GM12878 (cell line): ENCODE data around the gene TTLL3. TPM values are rescaled to one million over a fixed set of nuclear protein-coding genes. Genes with fewer than 3 reads are reported as not detected.

Experiments used
- ATAC-seq: fragments of 200-7000 bp; cut with Tn5 transposase; 3 replicates; pipeline ENCODE4 v1.9.1; 2020; ENCODE audit warnings: mild to moderate bottlenecking, moderate library complexity
- BruUV-seq: library from RNA; stranded (reverse); fragments of 400-500 nt; replicated peaks from 2 replicates; lab custom pipeline; 2021; lab: Mats Ljungman, UMichigan
- CTCF ChIA-PET: fragments of 300-600 bp; sonication (Branson Sonifier 250); formaldehyde crosslinking; extraction: SDS; loops from one replicate; lab custom pipeline; 2021; ENCODE audit warnings: inconsistent platforms; lab: Yijun Ruan, JAX
- POLR2A ChIA-PET: fragments of 350-600 bp; formaldehyde crosslinking; extraction: SDS; loops from one replicate; lab custom pipeline; 2021; ENCODE audit warnings: inconsistent platforms; lab: Charles Lee
- RAD21 ChIA-PET: fragments of 300-600 bp; sonication (Branson Sonifier 250); formaldehyde crosslinking; loops from one replicate; lab custom pipeline; 2023; ENCODE audit warnings: antibody characterized with exemption; ENCODE audit not compliant: unreplicated experiment; lab: Charles Lee
- SMC1A ChIA-PET: fragments of 300-600 bp; sonication (Branson Sonifier 250); formaldehyde crosslinking; loops from one replicate; lab custom pipeline; 2023; ENCODE audit not compliant: unreplicated experiment, uncharacterized antibody; lab: Charles Lee
- DNase-seq: peaks from one replicate; pipeline ENCODE4 v3.0.0-alpha.2; 2011; ENCODE audit warnings: low read depth, low spot score
- FAIRE-seq: peaks from 3 replicates; lab custom pipeline; 2011; peaks lifted over from hg19 to GRCh38; lab: Jason Lieb, UNC
- H2AFZ ChIP-seq: 2 replicates; pipeline ENCODE4 v1.6.0; 2011; ENCODE audit warnings: low read depth, low read length, control low read depth; ENCODE audit not compliant: control insufficient read depth
- H3K27ac ChIP-seq: 2 replicates; pipeline ENCODE4 v1.5.1; 2011; ENCODE audit warnings: control low read depth; ENCODE audit not compliant: control insufficient read depth, insufficient read depth
- H3K27me3 ChIP-seq, 2 experiments: replicated peaks in 1 of 2; 2 replicates each; pipeline versions ENCODE4 v1.6.0 to v1.6.1; 2011; ENCODE audit warnings: low read length in 1 of 2; ENCODE audit not compliant: control insufficient read depth in 2 of 2, insufficient read depth in 2 of 2
- H3K36me3 ChIP-seq, 2 experiments: 2 replicates each; pipeline ENCODE4 v1.5.1; 2011; ENCODE audit warnings: low read length in 1 of 2; ENCODE audit not compliant: control insufficient read depth in 2 of 2, insufficient read depth in 2 of 2
- H3K4me1 ChIP-seq: 2 replicates; pipeline ENCODE4 v1.6.1; 2011; ENCODE audit warnings: mild to moderate bottlenecking, low read length, moderate library complexity, mixed read lengths; ENCODE audit not compliant: control insufficient read depth, insufficient read depth
- H3K4me2 ChIP-seq: 2 replicates; pipeline ENCODE4 v1.6.0; 2011; ENCODE audit warnings: control low read depth; ENCODE audit not compliant: control insufficient read depth, insufficient read depth
- H3K4me3 ChIP-seq: fragments of 200-600 bp; sonication (generic); 2 replicates; pipeline ENCODE4 v1.5.1; 2016
- H3K79me2 ChIP-seq: 2 replicates; pipeline ENCODE4 v1.6.0; 2011; ENCODE audit warnings: low read length; ENCODE audit not compliant: control insufficient read depth, insufficient read depth
- H3K9ac ChIP-seq: 2 replicates; pipeline ENCODE4 v1.8.0; 2011; ENCODE audit warnings: low read length, control low read depth, mixed read lengths; ENCODE audit not compliant: control insufficient read depth, insufficient read depth
- H3K9me3 ChIP-seq: replicated peaks from 3 replicates; pipeline ENCODE4 v1.5.1; 2011; ENCODE audit warnings: mild to moderate bottlenecking, low read length; ENCODE audit not compliant: control insufficient read depth, insufficient read depth
- H4K20me1 ChIP-seq: 2 replicates; pipeline ENCODE4 v1.6.0; 2011; ENCODE audit not compliant: control insufficient read depth, insufficient read depth
- ATF2 ChIP-seq: IDR thresholded peaks from 2 replicates; pipeline ENCODE4 v1.6.1; 2012; ENCODE audit warnings: low read length, inconsistent platforms
- BHLHE40 ChIP-seq, 2 experiments: fragments of 450-650 bp in 1 of 2; IDR thresholded peaks; 2 replicates each; pipeline ENCODE4 v1.6.1; 2011 to 2017; ENCODE audit warnings: low read depth in 2 of 2, borderline replicate concordance in 1 of 2, improper control_type of control experiment in 1 of 2, low read length in 1 of 2, mild to moderate bottlenecking in 1 of 2
- CUX1 ChIP-seq: IDR thresholded peaks from 2 replicates; pipeline ENCODE4 v1.6.1; 2012; ENCODE audit warnings: improper control_type of control experiment, low read depth, low read length; ENCODE audit not compliant: insufficient replicate concordance
- EP300 ChIP-seq, 2 experiments: fragments of 150-350 bp in 1 of 2; IDR thresholded peaks; 2 replicates each; pipeline ENCODE4 v1.6.1; 2011 to 2012; ENCODE audit warnings: low read depth in 2 of 2, low read length in 2 of 2, borderline replicate concordance in 1 of 2, improper control_type of control experiment in 1 of 2, inconsistent platforms in 1 of 2; ENCODE audit not compliant: control insufficient read depth in 1 of 2
- FOS ChIP-seq: IDR thresholded peaks from 3 replicates; pipeline ENCODE4 v1.6.1; 2011; ENCODE audit warnings: borderline replicate concordance; ENCODE audit not compliant: insufficient read length; ENCODE audit errors: extremely low read depth
- GABPA ChIP-seq: IDR thresholded peaks from 2 replicates; pipeline ENCODE4 v1.6.1; 2014; ENCODE audit warnings: antibody characterized with exemption, low read depth, mild to moderate bottlenecking, inconsistent platforms
- NFXL1 ChIP-seq: fragments of 450-650 bp; IDR thresholded peaks from 2 replicates; pipeline ENCODE4 v1.6.1; 2017; ENCODE audit warnings: antibody characterized with exemption, mild to moderate bottlenecking, borderline replicate concordance
- PAX5 ChIP-seq: IDR thresholded peaks from 2 replicates; pipeline ENCODE4 v1.6.1; 2011; ENCODE audit warnings: low read depth, low read length, borderline replicate concordance
- TCF3 ChIP-seq: IDR thresholded peaks from 2 replicates; pipeline ENCODE4 v1.6.1; 2012; ENCODE audit warnings: low read depth, mild to moderate bottlenecking, low read length, borderline replicate concordance; ENCODE audit not compliant: insufficient read depth
- ZNF207 ChIP-seq: fragments of 450-650 bp; IDR thresholded peaks from 2 replicates; pipeline ENCODE4 v1.6.1; 2014; ENCODE audit warnings: antibody characterized with exemption, mild to moderate bottlenecking, borderline replicate concordance
- ZZZ3 ChIP-seq: IDR thresholded peaks from 2 replicates; pipeline ENCODE4 v1.6.1; 2011; ENCODE audit warnings: low read depth; ENCODE audit not compliant: control insufficient read depth, insufficient read length
- WGBS: methylation state at CpG from one replicate; pipeline ENCODE4 v1.1.6; 2016; ENCODE audit warnings: low lambda C conversion rate; ENCODE audit not compliant: insufficient replicate concordance, insufficient coverage; ENCODE audit errors: missing lambda C conversion rate; 5-methylcytosine and 5-hydroxymethylcytosine counted together
- in situ Hi-C: fragments of 300-500 bp; cut with MboI; formaldehyde crosslinking; loops from 9 replicates; pipeline ENCODE4 v1.14.3; 2018; ENCODE audit warnings: mixed read lengths
- intact Hi-C: fragments of 100-400 bp; cut with micrococcal nuclease; formaldehyde crosslinking; loops from one replicate; pipeline ENCODE4 v1.14.2; 2022; ENCODE audit not compliant: unreplicated experiment
- polyA plus RNA-seq, 11 experiments: library from polyadenylated mRNA; depleted of rRNA in 4 of 11; unstranded in 6 of 11; stranded (reverse) in 5 of 11; fragments of >200 nt; fragmentation: Nextera tagmentation in 4 of 11; fragmentation: Illumina TruSeq in 1 of 11; extraction: Ambion mirVana in 4 of 11; extraction: Trizol in 1 of 11; gene quantifications; 1 replicate in 1 of 11; 2 replicates in 10 of 11; pipeline versions ENCODE4 v1.2.1 to v1.2.3, GENCODE V29; 2011 to 2016; ENCODE audit warnings: inconsistent platforms in 2 of 11, missing spikeins in 2 of 11, low read depth in 1 of 11
- total RNA-seq, 4 experiments: library from RNA; depleted of rRNA in 3 of 4; stranded (reverse); fragments of >200 nt in 3 of 4; fragmentation: Illumina TruSeq in 1 of 4; extraction: Trizol in 1 of 4; gene quantifications; 2 replicates each; pipeline versions ENCODE4 v1.2.1 to v1.2.3, GENCODE V29; 2013 to 2021

Gene TTLL3
- total and polyA plus RNA-seq, 10 of the 15 experiments (the other 5 are each of a cell fraction or from before 2014, with no cell fraction given): 4.2 to 51.3 (median 18.9) TPM

GRCh38 chr3:9831253-9831652 is 21.2 kb downstream of the TTLL3 start:
- SMC1A ChIA-PET: interaction anchor here (0.6 to 1.1 kb wide), 2 partner anchors 12 to 101 kb away, joined by 3 to 4 read pairs; no protein-coding TSS in a partner anchor
- RAD21 ChIA-PET: no interaction called here
- CTCF ChIA-PET: interaction anchor here (1.1 to 1.8 kb wide), 4 partner anchors 10 to 103 kb away, joined by 3 to 6 read pairs (median 4); no protein-coding TSS in a partner anchor
- H3K9ac ChIP-seq: no peak overlapping the region
- DNase-seq (no peak), ATAC-seq (no peak), FAIRE-seq (no peak)
- WGBS: 97% methylated on average over 3 of the region's 3 CpGs
- BruUV-seq: no TSS peak
- H3K4me2 ChIP-seq: no peak overlapping the region
- TF ChIP-seq BHLHE40 (IDR thresholded peaks at IDR 0.05; ENCODE audit: borderline replicate concordance in 1 of 2, low read depth in 2 of 2, low read length in 1 of 2) (no peak), ATF2 (no peak), EP300 (IDR thresholded peaks at IDR 0.05; ENCODE audit: borderline replicate concordance in 1 of 2, control insufficient read depth in 1 of 2, low read depth in 2 of 2, low read length in 2 of 2) (no peak), CUX1 (no peak), TCF3 (no peak), ZZZ3 (no peak), NFXL1 (no peak), ZNF207 (no peak), FOS (no peak), PAX5 (no peak), GABPA (no peak)
- no peak overlapping the region for H2AFZ ChIP-seq
- no peaks in the 10 kb centered on the region for H3K9me3 ChIP-seq
- H3K27ac ChIP-seq: no peak overlapping the region
- no peaks in the 10 kb centered on the region for H3K27me3 ChIP-seq
- H3K4me1 ChIP-seq: no peaks in the 10 kb centered on the region
- in situ Hi-C loops: no loop called here
- H3K4me3 ChIP-seq: no peak overlapping the region
- POLR2A ChIA-PET: interaction anchor here (0.6 to 2.2 kb wide), 4 partner anchors 12 to 59 kb away, joined by 3 to 9 read pairs (median 4); partner anchors contain the start of gene RPUSD3
- H3K36me3 ChIP-seq: peaks cover 9 to 11% of the 10 kb centered on the region in 2 experiments
- no peaks in the 10 kb centered on the region for H4K20me1 ChIP-seq
- H3K79me2 ChIP-seq: no peaks in the 10 kb centered on the region
- intact Hi-C loops: no loop called here
